C4-2B (cell line): ENCODE data around the gene CIT.
"Not testable (repeated sequence)": the region's sequence is repeated elsewhere in the genome, so short reads cannot be mapped to it uniquely, and the experiment has no call there.

Experiments
- ZFX ChIP-seq: fragments of 450-650 bp; IDR thresholded peaks from 2 replicates; pipeline ENCODE4 v1.6.1; 2017
- TF ChIP-seq, protein P1 (sequence below): fragments of 450-650 bp; conservative IDR thresholded peaks from 2 replicates; pipeline ENCODE4 v1.5.1; 2017; ENCODE audit warnings: mild to moderate bottlenecking

DNA sequence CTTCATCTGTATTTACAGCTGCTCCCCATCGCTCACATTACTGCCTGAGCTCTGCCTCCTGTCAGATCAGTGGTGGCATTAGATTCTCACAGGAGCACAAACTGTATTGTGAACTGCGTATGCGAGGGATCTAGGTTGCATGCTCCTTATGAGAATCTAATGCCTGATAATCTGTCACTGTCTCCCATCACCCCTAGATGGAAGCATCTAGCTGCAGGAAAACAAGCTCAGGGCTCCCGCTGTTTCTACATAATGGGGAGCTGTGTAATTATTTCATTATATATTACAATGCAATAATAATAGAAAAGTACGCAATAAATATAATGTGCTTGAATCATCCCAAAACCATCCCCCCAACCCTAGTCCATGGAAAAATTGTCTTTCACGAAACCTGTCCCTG is 219.0 kb downstream of the CIT start:
- TF ChIP-seq, protein P1, sequence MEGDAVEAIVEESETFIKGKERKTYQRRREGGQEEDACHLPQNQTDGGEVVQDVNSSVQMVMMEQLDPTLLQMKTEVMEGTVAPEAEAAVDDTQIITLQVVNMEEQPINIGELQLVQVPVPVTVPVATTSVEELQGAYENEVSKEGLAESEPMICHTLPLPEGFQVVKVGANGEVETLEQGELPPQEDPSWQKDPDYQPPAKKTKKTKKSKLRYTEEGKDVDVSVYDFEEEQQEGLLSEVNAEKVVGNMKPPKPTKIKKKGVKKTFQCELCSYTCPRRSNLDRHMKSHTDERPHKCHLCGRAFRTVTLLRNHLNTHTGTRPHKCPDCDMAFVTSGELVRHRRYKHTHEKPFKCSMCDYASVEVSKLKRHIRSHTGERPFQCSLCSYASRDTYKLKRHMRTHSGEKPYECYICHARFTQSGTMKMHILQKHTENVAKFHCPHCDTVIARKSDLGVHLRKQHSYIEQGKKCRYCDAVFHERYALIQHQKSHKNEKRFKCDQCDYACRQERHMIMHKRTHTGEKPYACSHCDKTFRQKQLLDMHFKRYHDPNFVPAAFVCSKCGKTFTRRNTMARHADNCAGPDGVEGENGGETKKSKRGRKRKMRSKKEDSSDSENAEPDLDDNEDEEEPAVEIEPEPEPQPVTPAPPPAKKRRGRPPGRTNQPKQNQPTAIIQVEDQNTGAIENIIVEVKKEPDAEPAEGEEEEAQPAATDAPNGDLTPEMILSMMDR = not testable (repeated sequence)
- TF ChIP-seq ZFX = not testable (repeated sequence)
